ENCODE measurements around the gene CCDC27.

CCDC27 gene

DNA sequence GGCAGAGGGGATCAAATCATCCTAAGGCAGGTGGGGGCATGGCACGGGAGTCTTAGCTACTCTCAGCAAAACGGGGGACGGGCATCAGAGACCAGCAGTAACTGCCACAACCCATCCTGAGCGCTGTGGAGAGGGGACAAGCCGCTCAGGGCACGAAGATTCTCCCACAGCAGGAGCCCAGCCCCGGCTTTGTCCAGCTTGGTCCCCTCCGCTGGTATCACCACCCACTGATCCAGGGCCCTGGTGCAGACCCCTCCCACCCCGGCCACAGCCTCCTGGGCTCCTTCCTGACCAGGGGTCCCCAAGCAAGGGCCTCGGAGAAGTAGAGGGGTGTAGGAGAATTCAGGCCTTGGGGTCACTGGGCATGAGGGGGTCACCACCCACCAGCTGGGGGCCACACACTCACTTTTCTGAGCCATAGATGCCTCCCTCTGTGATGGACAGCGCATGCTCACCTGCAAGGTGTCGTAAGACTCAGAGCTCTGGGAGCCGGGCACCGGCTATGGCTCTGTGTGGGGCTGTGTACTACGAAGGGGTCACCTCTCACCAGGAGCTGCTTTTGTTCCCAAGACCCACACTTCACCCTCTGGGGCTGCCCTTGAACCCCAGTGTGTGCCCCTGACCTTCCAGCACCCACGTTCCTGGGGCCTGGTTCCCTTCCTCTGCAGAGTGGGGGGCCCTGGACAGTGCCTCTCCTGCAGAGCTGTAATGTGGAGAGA, 18.0 kb downstream of the CCDC27 start:
- no peaks in the 10 kb centered on the region for H3K27me3 ChIP-seq
- no peak overlapping the region for H3K4me3 ChIP-seq (ENCODE audit: low read depth, low read length)
- peaks cover 1% of the 10 kb centered on the region for H3K4me1 ChIP-seq
- no peaks in the 10 kb centered on the region for H3K36me3 ChIP-seq
- no peaks in the 10 kb centered on the region for H3K9me3 ChIP-seq
- DNase-seq: no peak
- TF ChIP-seq, protein P1, sequence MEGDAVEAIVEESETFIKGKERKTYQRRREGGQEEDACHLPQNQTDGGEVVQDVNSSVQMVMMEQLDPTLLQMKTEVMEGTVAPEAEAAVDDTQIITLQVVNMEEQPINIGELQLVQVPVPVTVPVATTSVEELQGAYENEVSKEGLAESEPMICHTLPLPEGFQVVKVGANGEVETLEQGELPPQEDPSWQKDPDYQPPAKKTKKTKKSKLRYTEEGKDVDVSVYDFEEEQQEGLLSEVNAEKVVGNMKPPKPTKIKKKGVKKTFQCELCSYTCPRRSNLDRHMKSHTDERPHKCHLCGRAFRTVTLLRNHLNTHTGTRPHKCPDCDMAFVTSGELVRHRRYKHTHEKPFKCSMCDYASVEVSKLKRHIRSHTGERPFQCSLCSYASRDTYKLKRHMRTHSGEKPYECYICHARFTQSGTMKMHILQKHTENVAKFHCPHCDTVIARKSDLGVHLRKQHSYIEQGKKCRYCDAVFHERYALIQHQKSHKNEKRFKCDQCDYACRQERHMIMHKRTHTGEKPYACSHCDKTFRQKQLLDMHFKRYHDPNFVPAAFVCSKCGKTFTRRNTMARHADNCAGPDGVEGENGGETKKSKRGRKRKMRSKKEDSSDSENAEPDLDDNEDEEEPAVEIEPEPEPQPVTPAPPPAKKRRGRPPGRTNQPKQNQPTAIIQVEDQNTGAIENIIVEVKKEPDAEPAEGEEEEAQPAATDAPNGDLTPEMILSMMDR (IDR thresholded peaks at IDR 0.05; ENCODE audit: low read depth, low read length): no peak

DNA sequence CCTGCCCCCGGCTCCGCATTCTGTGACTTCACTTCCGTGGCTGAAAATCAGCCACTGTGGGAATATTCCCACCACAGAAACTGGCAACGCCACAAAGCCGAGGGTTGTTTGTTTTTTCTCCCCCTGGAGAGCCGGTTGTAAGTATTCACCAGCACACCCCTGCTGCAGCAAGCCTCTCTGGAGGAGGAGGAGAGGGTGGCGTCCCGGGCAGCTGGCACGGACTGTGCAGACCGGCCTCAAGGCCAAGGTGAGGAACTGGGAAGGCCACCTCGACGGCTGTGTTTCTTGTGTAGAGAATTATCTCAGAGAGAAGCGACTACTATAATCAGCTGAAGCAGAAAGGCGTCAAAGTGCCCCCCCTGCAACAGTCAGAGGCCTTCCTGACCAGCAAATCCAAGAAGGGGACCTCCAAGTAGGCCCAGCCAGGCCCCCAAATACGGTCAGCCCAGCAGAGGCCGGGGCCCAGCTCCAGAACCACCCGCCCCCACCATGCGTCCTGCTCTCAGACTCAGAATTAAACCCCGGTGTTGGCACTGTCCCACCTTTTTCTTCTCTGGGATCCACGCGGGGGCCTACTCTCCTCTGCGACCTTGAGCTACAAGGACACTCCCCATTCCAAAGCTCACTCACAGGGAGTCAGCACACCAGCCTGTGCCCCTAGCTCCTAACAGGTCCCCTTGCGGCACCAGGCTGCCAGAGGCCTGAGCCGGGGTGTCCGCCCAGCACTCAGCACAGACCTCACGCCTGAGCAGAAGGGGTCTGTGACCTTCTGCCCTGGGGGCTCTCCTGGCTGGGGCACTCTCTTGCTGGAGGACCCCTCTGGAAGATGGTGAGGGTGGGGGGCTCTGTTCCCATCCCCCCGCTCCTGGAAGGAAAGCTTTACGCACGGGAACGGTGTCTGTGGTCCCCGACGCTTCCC, 19.1 kb downstream of the CCDC27 start:
- Histone ChIP-seq H3K9me3 (no peaks in the 10 kb centered on the region), H3K4me1 (peaks cover 13% of the 10 kb centered on the region), H3K36me3 (no peaks in the 10 kb centered on the region), H3K27me3 (no peaks in the 10 kb centered on the region), H3K4me3 (ENCODE audit: low read depth, low read length) (peak overlapping the region; percentile 49)
- DNase-seq: no peak
- TF ChIP-seq, protein P1 (IDR thresholded peaks at IDR 0.05; ENCODE audit: low read depth, low read length): no peak

DNA sequence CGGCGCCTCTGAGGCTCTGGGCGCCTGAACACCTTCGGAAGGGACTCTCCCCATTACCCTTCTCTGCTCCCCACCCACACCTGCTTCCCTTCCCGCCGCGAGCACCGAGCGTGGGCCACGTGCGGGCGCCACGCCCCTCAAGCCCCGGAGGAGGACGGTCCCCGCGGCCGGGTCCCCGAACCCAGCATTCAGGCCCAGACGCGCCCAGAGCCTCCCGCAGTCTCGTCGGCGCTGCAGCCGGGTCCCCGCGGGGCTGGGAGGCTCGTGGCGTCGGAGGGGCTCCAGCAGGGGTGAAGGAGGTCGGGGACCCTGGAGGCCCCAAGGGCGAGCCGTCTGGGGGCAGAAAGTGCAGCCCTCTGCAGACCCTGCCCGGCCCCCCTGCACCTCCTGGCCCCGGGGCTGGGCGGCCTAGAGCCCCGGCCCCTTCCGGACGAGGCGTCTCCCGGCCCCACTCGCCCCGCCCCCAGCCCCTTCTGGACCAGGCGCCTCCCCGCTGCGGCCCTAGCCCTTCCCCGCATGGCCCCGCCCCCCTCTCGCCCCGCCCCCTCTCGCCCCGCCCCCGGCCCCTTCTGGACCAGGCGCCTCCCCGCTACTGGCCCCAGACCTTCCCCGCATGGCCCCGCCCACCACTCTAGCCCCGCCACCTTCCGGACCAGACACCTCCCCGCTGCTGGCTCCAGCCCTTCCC, 19.9 kb downstream of the CCDC27 start:
- Histone ChIP-seq H3K4me1 (peaks cover 13% of the 10 kb centered on the region), H3K4me3 (ENCODE audit: low read depth, low read length) (peak overlapping the region; percentile 49)

DNA sequence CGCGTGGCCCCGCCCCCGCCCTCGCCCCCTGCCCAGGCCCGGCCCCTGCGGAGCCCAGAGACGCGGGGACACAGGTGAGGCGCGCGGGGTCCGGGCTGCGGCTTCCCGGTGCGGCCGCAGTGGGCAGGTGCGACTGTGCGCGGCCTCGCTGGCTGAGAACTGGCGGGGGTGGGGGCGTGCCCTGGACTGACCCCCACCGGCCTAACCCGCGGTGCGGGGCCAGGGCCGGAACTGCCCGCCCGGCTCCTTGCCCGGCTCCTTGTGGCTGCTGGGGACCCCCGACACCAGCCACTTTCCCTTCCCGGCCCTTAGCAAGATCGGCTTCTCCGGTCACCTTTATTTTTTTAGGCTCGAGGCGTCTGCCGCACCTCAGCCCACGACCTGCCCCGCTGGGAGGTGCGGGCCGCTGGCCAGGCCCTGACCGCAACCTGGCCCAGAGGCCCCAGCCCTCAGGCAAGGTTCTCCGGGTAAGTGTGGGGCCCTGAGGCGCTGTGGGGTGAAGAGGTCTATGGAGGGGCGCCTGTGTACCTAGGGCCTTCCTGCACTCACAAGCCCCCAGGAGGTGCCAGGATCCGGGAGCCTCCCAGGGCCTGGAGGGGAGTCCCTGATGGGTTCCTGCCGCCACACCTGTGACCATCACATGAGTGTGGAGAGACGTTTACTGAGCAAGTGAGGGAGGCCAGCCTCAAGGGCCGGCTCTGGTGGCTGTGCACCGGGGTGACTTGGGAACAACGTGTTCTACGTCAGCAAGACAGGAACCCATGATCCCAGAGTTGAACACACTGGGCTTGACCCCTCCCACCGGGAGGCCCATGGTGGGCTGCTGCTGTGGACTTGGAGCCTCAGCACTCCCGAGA, 20.7 kb downstream of the CCDC27 start, which contains the start of gene SMIM1:
Gene SMIM1 (plus strand): TSS at position 35 of the 857 bp plus-strand sequence. CDS start 2,625 bp downstream, outside the sequence.
- Histone ChIP-seq H3K9me3 (no peaks in the 10 kb centered on the region), H3K4me3 (ENCODE audit: low read depth, low read length) (peak within 1 kb of the TSS; percentile 49), H3K36me3 (no peaks in the 10 kb centered on the region), H3K27me3 (no peaks in the 10 kb centered on the region), H3K4me1 (peaks cover 13% of the 10 kb centered on the region)
- TF ChIP-seq, protein P1 (IDR thresholded peaks at IDR 0.05; ENCODE audit: low read depth, low read length): no peak
- no peak for DNase-seq

More for the DNA sequence above, 19.9 kb downstream of the CCDC27 start:
- TF ChIP-seq, protein P1 (IDR thresholded peaks at IDR 0.05; ENCODE audit: low read depth, low read length): no peak
- DNase-seq: peak; percentile 91
- Histone ChIP-seq H3K36me3 (no peaks in the 10 kb centered on the region), H3K9me3 (no peaks in the 10 kb centered on the region), H3K27me3 (no peaks in the 10 kb centered on the region)

DNA sequence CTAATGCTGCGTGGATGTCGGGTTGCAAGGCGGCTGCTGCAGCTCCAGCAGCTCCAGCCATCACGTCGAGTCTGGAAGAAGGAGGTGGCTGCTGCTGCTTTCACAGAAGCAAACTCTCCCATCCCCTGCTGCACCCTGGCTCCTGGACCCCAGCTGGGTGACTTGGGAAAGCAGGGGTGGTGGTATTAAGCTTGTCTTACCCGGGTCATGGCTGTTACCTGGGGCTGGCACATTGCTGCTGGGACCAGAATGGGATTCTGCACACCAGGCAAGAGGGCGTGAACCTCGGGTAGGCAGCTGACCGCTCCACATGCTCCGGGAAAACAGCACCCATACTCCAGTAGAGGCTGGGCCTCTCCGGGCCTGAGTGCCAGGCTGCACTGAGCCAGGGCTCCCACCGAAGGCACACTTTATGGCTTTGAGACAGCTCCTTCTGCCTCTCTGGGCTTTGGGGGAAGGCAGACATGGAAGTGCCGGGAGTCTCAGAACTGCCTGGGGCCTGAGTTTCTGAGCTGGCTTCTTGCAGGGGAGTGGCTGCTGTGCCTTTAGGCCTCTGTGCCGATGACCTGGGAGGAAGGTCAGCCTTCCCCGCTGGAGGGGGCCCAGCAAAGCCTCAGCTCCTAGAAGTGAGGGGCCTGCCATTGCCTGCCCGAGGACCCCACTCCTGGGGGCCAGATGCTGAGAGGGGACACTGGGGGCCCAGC, 21.5 kb downstream of the CCDC27 start:
- H3K36me3 ChIP-seq: no peaks in the 10 kb centered on the region
- no peak overlapping the region for H3K4me3 ChIP-seq (ENCODE audit: low read depth, low read length)
- H3K4me1 ChIP-seq: peaks cover 13% of the 10 kb centered on the region
- DNase-seq: no peak
- H3K27me3 ChIP-seq: no peaks in the 10 kb centered on the region
- H3K9me3 ChIP-seq: no peaks in the 10 kb centered on the region
- TF ChIP-seq, protein P1 (IDR thresholded peaks at IDR 0.05; ENCODE audit: low read depth, low read length): no peak
